HepG2 (cell line): ENCODE results near the gene COX4I2. TPM values are rescaled to one million over a fixed set of nuclear protein-coding genes. Genes with fewer than 3 reads are reported as not detected.

ENCODE experiments used
- ATF7-NPFF ChIP-seq: sonication (generic); formaldehyde crosslinking; IDR thresholded peaks from 2 replicates; pipeline ENCODE4 v1.8.1; 2023; ENCODE audit warnings: mild to moderate bottlenecking, low read depth, missing genetic modification reagents, moderate library complexity
- ELK4 ChIP-seq: sonication (generic); formaldehyde crosslinking; IDR thresholded peaks from 2 replicates; pipeline ENCODE4 v1.9.0; 2021; ENCODE audit warnings: missing genetic modification reagents, borderline replicate concordance
- FOXM1 ChIP-seq: sonication (generic); formaldehyde crosslinking; IDR thresholded peaks from 2 replicates; pipeline ENCODE4 v1.5.0; 2020; ENCODE audit warnings: missing genetic modification reagents
- MAFF ChIP-seq: IDR thresholded peaks from 2 replicates; pipeline ENCODE4 v1.6.1; 2011; ENCODE audit warnings: low read depth, low read length, improper control_type of control experiment
- MAZ ChIP-seq, 2 experiments: sonication (generic) in 1 of 2; formaldehyde crosslinking in 1 of 2; IDR thresholded peaks; 2 replicates each; pipeline versions ENCODE4 v1.5.0 to v1.6.1; 2012 to 2020; ENCODE audit warnings: low read depth in 2 of 2, mild to moderate bottlenecking in 2 of 2, borderline replicate concordance in 1 of 2, improper control_type of control experiment in 1 of 2, low read length in 1 of 2, missing genetic modification reagents in 1 of 2, moderate library complexity in 1 of 2
- RBM22 ChIP-seq: fragments of 200-400 bp; formaldehyde crosslinking; optimal IDR thresholded peaks from 2 replicates; pipeline ENCODE3; 2017; ENCODE audit warnings: mild to moderate bottlenecking, low read length, moderate library complexity
- TEAD3 ChIP-seq: optimal IDR thresholded peaks from 2 replicates; pipeline ENCODE3; 2016; ENCODE audit warnings: borderline replicate concordance
- ZBTB43 ChIP-seq: sonication (generic); formaldehyde crosslinking; conservative IDR thresholded peaks from 2 replicates; pipeline ENCODE4 v1.4.0; 2020; ENCODE audit warnings: missing genetic modification reagents
- ZNF24 ChIP-seq: fragments of 450-650 bp; IDR thresholded peaks from 2 replicates; pipeline ENCODE4 v1.6.1; 2017; ENCODE audit warnings: antibody characterized with exemption, mild to moderate bottlenecking
- ZNF407 ChIP-seq: sonication (generic); formaldehyde crosslinking; IDR thresholded peaks from one replicate; pipeline ENCODE4 v1.5.1; 2020; ENCODE audit warnings: mild to moderate bottlenecking, missing genetic modification reagents; ENCODE audit errors: not compliant biosample characterization
- ZNF574 ChIP-seq: sonication (generic); formaldehyde crosslinking; IDR thresholded peaks from 2 replicates; pipeline ENCODE4 v1.4.0; 2020; ENCODE audit warnings: missing genetic modification reagents
- ZNF615 ChIP-seq: sonication (generic); formaldehyde crosslinking; IDR thresholded peaks from 2 replicates; pipeline ENCODE4 v1.5.0; 2020; ENCODE audit warnings: mild to moderate bottlenecking, missing genetic modification reagents, borderline replicate concordance
- ZSCAN29 ChIP-seq: sonication (generic); formaldehyde crosslinking; conservative IDR thresholded peaks from 2 replicates; pipeline ENCODE4 v1.4.0; 2020; ENCODE audit warnings: mild to moderate bottlenecking, missing genetic modification reagents
- polyA plus RNA-seq, 8 experiments: library from polyadenylated mRNA; depleted of rRNA in 3 of 8; stranded (reverse) in 7 of 8; unstranded in 1 of 8; fragments of >200 nt; fragmentation: Illumina TruSeq in 4 of 8; extraction: Trizol in 4 of 8; gene quantifications; 2 replicates each; pipeline versions ENCODE4 v1.2.1 to v1.2.3, GENCODE V29; 2011 to 2016; ENCODE audit warnings: low read depth in 4 of 8, missing spikeins in 1 of 8, mixed read lengths in 1 of 8; ENCODE audit not compliant: insufficient read depth in 1 of 8
- total RNA-seq, 5 experiments: library from RNA; depleted of rRNA; stranded (reverse); fragments of >200 nt; fragmentation: Illumina TruSeq; extraction: Trizol; gene quantifications; 2 replicates each; pipeline ENCODE4 v1.2.3, GENCODE V29; 2016; ENCODE audit warnings: low read depth in 1 of 5

The COX4I2 gene
- total and polyA plus RNA-seq, 2 of the 13 experiments (the other 11 are each of a cell fraction or from before 2014, with no cell fraction given) = 1.1 TPM; not detected in 1

GRCh38 chr20:31606804-31607639, 30.7 kb upstream of the COX4I2 start (continued):
- TF ChIP-seq ATF7-NPFF (CRISPR knock-in tag) (peak; percentile 89), FOXM1 (CRISPR knock-in tag) (0 out of 2 replicates have a peak, but pooled peaks have one; percentile 59), TEAD3 (CRISPR knock-in tag) (peak; percentile 69), ZNF615 (CRISPR knock-in tag) (peak; percentile 83; the same call in 1 of the 2 replicates), ELK4 (CRISPR knock-in tag) (peak; percentile 88; the same call in 1 of the 2 replicates), ZNF407 (CRISPR knock-in tag) (peak; percentile 73), MAFF (peak; percentile 0; the same call in 1 of the 2 replicates), ZBTB43 (CRISPR knock-in tag) (peak; percentile 79), MAZ (IDR thresholded peaks at IDR 0.05; ENCODE audit: borderline replicate concordance, low read depth, low read length) (peak; percentile 61; the same call in 1 of the 2 replicates), MAZ (CRISPR knock-in tag; IDR thresholded peaks at IDR 0.05; ENCODE audit: low read depth) (peak; percentile 68), ZNF24 (no peak; the same call in 1 of the 2 replicates), ZNF574 (CRISPR knock-in tag) (peak; percentile 53; the same call in 1 of the 2 replicates), RBM22 (peak; percentile 99), ZSCAN29 (CRISPR knock-in tag) (peak; percentile 56; the same call in 1 of the 2 replicates)
